Endothelial cell of umbilical vein (primary cell): Measurements from ENCODE around the gene MARCHF7. TPM values are rescaled to one million over a fixed set of nuclear protein-coding genes. Genes with fewer than 3 reads are reported as not detected.

Experiments used
- BruUV-seq: library from RNA; stranded (reverse); fragments of 400-500 nt; replicated peaks from 2 replicates; lab custom pipeline; 2021; lab: Mats Ljungman, UMichigan
- CTCF ChIA-PET: fragments of 300-600, 350-600 bp; sonication (Branson Sonifier 250); formaldehyde crosslinking; loops from one replicate; lab custom pipeline; 2021; ENCODE audit warnings: antibody characterized with exemption, inconsistent platforms; lab: Charles Lee
- POLR2A ChIA-PET: fragments of 300-600, 350-600 bp; sonication (Branson Sonifier 250); formaldehyde crosslinking; loops from one replicate; lab custom pipeline; 2021; ENCODE audit warnings: antibody characterized with exemption, inconsistent platforms; lab: Charles Lee
- DNase-seq: peaks from one replicate; pipeline ENCODE4 v3.0.0-alpha.2; 2011; ENCODE audit warnings: low read depth, low spot score
- FAIRE-seq: peaks from 2 replicates; lab custom pipeline; 2011; peaks lifted over from hg19 to GRCh38; lab: Jason Lieb, UNC
- H2AFZ ChIP-seq: 2 replicates; pipeline ENCODE4 v1.6.0; 2012; ENCODE audit warnings: low read depth, low read length, control low read depth, inconsistent platforms
- H3K27ac ChIP-seq: 2 replicates; pipeline ENCODE4 v1.5.1; 2011; ENCODE audit warnings: low read depth, mild to moderate bottlenecking, control low read depth, low read length, moderate library complexity; ENCODE audit not compliant: insufficient read depth
- H3K27me3 ChIP-seq, 2 experiments: 2 replicates each; pipeline versions ENCODE4 v1.6.0 to v1.6.1; 2011; ENCODE audit warnings: low read length in 2 of 2, mixed read lengths in 1 of 2; ENCODE audit not compliant: control insufficient read depth in 2 of 2, insufficient read depth in 2 of 2
- H3K36me3 ChIP-seq, 2 experiments: 2 replicates in 1 of 2; 3 replicates in 1 of 2; pipeline ENCODE4 v1.5.1; 2011; ENCODE audit warnings: low read length in 2 of 2, mild to moderate bottlenecking in 1 of 2, moderate library complexity in 1 of 2; ENCODE audit not compliant: control insufficient read depth in 2 of 2, insufficient read depth in 2 of 2; ENCODE audit errors: extremely low read depth in 1 of 2
- H3K4me1 ChIP-seq: 3 replicates; pipeline ENCODE4 v1.5.1; 2011; ENCODE audit warnings: mild to moderate bottlenecking, low read length; ENCODE audit not compliant: control insufficient read depth, insufficient read depth; ENCODE audit errors: extremely low read depth
- H3K4me2 ChIP-seq: 2 replicates; pipeline ENCODE4 v1.6.1; 2011; ENCODE audit warnings: low read length, control low read depth, mixed read lengths; ENCODE audit not compliant: insufficient read depth
- H3K4me3 ChIP-seq, 3 experiments: fragments of 200-600 bp in 1 of 3; sonication (generic), shearing (Covaris generic) in 1 of 3; replicated peaks in 1 of 3; 2 replicates each; pipeline ENCODE4 v1.5.1; 2011 to 2016; ENCODE audit warnings: control low read depth in 3 of 3, low read length in 3 of 3, mild to moderate bottlenecking in 2 of 3, inconsistent platforms in 1 of 3, low read depth in 1 of 3, moderate library complexity in 1 of 3; ENCODE audit not compliant: insufficient read depth in 1 of 3
- H3K79me2 ChIP-seq: 2 replicates; pipeline ENCODE4 v1.6.0; 2012; ENCODE audit warnings: low read length, inconsistent platforms; ENCODE audit not compliant: control insufficient read depth, insufficient read depth
- H3K9ac ChIP-seq: replicated peaks from 2 replicates; pipeline ENCODE3; 2011; ENCODE audit warnings: low read length, control low read depth; ENCODE audit not compliant: insufficient read depth; ENCODE audit errors: extremely low read depth
- H3K9me1 ChIP-seq: replicated peaks from 3 replicates; pipeline ENCODE4 v1.6.0; 2011; ENCODE audit warnings: mild to moderate bottlenecking, low read length; ENCODE audit not compliant: control insufficient read depth, insufficient read depth; ENCODE audit errors: extremely low read depth
- H3K9me3 ChIP-seq: replicated peaks from 2 replicates; pipeline ENCODE4 v1.5.1; 2012; ENCODE audit warnings: low read length, inconsistent platforms; ENCODE audit not compliant: control insufficient read depth, insufficient read depth
- H4K20me1 ChIP-seq: replicated peaks from 2 replicates; pipeline ENCODE3; 2011; ENCODE audit warnings: mild to moderate bottlenecking, low read length; ENCODE audit not compliant: control insufficient read depth, insufficient read depth; ENCODE audit errors: extremely low read depth
- EZH2 ChIP-seq: IDR thresholded peaks from 2 replicates; pipeline ENCODE4 v1.6.1; 2012; ENCODE audit warnings: borderline replicate concordance, low read depth, mild to moderate bottlenecking, moderate library complexity, low read length, inconsistent platforms; ENCODE audit not compliant: severe bottlenecking
- FOS ChIP-seq: IDR thresholded peaks from 2 replicates; pipeline ENCODE4 v1.6.1; 2011; ENCODE audit warnings: mild to moderate bottlenecking, low read length, moderate library complexity, borderline replicate concordance; ENCODE audit not compliant: insufficient read depth
- GATA2 ChIP-seq: IDR thresholded peaks from 2 replicates; pipeline ENCODE4 v1.7.0; 2011; ENCODE audit warnings: low read depth, mild to moderate bottlenecking, moderate library complexity, mixed read lengths, low read length; ENCODE audit not compliant: insufficient read length, insufficient read depth
- JUN ChIP-seq: IDR thresholded peaks from 2 replicates; pipeline ENCODE4 v1.6.1; 2011; ENCODE audit warnings: borderline replicate concordance, low read depth; ENCODE audit not compliant: insufficient read length, insufficient read depth
- MYC ChIP-seq: IDR thresholded peaks from one replicate; pipeline ENCODE4 v1.6.1; 2011; ENCODE audit warnings: mild to moderate bottlenecking, low read depth, low read length
- POLR2A ChIP-seq: IDR thresholded peaks from 2 replicates; pipeline ENCODE4 v1.6.1; 2012; ENCODE audit warnings: low read depth, mild to moderate bottlenecking, control low read depth, low read length
- POLR2AphosphoS5 ChIP-seq: IDR thresholded peaks from 2 replicates; pipeline ENCODE4 v1.6.1; 2012; ENCODE audit warnings: low read depth, mild to moderate bottlenecking, control low read depth, low read length, moderate library complexity; ENCODE audit not compliant: insufficient read depth
- dilution Hi-C: fragments of 300-500 bp; cut with MboI; formaldehyde crosslinking; loops from one replicate; pipeline ENCODE4 v1.15.0; 2019; ENCODE audit warnings: low sequenced_read_pairs; ENCODE audit not compliant: extremely low pct_ligation_motif_present
- intact Hi-C: fragments of 100-400 bp; cut with micrococcal nuclease; formaldehyde crosslinking; loops from one replicate; pipeline ENCODE4 v1.10.0; 2022
- polyA plus RNA-seq, 4 experiments: library from polyadenylated mRNA; depleted of rRNA in 3 of 4; stranded (reverse) in 3 of 4; unstranded in 1 of 4; fragments of >200 nt; gene quantifications; 2 replicates each; pipeline versions ENCODE4 v1.2.1 to v1.2.3, GENCODE V29; 2011 to 2012; ENCODE audit warnings: missing spikeins in 1 of 4
- total RNA-seq: library from RNA; stranded (reverse); gene quantifications from 2 replicates; pipeline ENCODE4 v1.2.3, GENCODE V29; 2021
- TF ChIP-seq, protein P1 (sequence below): IDR thresholded peaks from 2 replicates; pipeline ENCODE4 v1.6.1; 2011; ENCODE audit not compliant: insufficient read depth, insufficient read length
- TF ChIP-seq, protein P2 (sequence below), 2 donors: IDR thresholded peaks; 1 replicate in 1 of 2; 2 replicates in 1 of 2; pipeline ENCODE4 v1.5.1; 2011; ENCODE audit warnings: low read length in 2 of 2, mild to moderate bottlenecking in 2 of 2, moderate library complexity in 2 of 2, control low read depth in 1 of 2, inconsistent platforms in 1 of 2, low read depth in 1 of 2; ENCODE audit not compliant: insufficient read depth in 1 of 2; ENCODE audit errors: extremely low read depth in 1 of 2

The MARCHF7 gene
- total and polyA plus RNA-seq, 2 donors (not counting 3 experiments of a cell fraction or from before 2014, with no cell fraction given), result 21.2 to 82.0 TPM

DNA sequence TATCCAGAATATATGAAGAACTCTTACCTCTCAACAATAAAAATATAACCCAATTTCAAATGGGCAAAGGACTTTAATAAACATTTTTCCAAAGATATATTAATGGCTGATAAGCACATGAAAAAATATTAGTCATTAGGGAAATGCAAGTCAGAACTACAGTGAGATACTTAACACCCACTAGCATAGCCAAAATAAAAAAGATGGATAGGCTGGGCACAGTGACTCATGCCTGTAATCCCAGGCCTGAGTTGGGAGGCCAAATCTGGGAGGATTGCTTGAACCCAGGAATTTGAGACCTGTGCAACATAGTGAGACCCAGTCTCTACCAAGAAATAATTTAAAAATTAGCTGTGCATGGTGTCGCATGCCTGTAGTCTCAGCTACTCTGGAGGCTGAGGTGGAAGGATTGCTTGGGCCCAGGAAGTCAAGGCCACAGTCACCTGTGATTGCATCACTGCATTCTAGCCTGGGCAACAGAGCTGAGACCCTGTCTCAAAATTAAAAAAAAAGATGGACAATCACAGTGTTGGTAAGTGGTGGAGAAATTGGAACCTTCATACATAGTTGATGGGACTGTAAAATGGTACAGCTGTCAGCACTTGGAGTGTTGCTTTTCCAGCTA, 25.1 kb downstream of the MARCHF7 start:
- Histone ChIP-seq H3K4me2 (no peak overlapping the region), H3K9me1 (no peaks in the 10 kb centered on the region), H3K4me3 (no peak overlapping the region), H3K36me3 (peaks cover 21 to 33% of the 10 kb centered on the region in 2 experiments), H3K27ac (no peak overlapping the region), H3K27me3 (no peaks in the 10 kb centered on the region), H3K9ac (no peak overlapping the region), H4K20me1 (peaks cover 20% of the 10 kb centered on the region), H3K79me2 (peaks cover 97% of the 10 kb centered on the region), H3K4me1 (peaks cover 17% of the 10 kb centered on the region), H2AFZ (no peak overlapping the region), H3K9me3 (no peaks in the 10 kb centered on the region)
- DNase-seq (no peak), FAIRE-seq (no peak)
- BruUV-seq, result no TSS peak
- ChIA-PET CTCF (no interaction called here), POLR2A (no interaction called here)
- TF ChIP-seq FOS, result peak; percentile 22
- TF ChIP-seq, protein P1, sequence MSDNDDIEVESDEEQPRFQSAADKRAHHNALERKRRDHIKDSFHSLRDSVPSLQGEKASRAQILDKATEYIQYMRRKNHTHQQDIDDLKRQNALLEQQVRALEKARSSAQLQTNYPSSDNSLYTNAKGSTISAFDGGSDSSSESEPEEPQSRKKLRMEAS, result no peak
- dilution Hi-C loops (no loop called here), intact Hi-C loops (no loop called here)

DNA sequence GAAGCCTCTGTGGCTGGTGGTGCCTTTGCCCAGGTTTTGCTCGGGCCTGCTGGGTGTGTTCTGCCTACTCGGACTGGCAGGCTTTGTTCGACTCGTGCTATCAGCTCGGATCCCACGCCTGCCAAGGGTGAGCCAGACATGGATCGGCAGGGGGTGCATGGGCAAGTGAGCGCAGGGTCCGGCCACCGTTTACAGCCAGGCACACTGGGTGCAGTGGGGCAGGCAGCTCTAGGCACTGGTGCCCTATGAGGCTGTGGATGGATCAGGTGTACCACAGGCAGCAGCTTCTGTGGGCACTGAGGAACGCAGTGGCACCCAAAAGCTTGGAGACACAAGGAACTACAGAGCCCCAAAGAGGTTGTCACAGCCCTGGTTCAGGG, 25.6 kb downstream of the MARCHF7 start:
- BruUV-seq, result no TSS peak
- CTCF ChIA-PET, result interaction anchor here (0.8 to 1.3 kb wide), 2 partner anchors 18 to 69 kb away, joined by 3 read pairs; no protein-coding TSS in a partner anchor
- peaks cover 20% of the 10 kb centered on the region for H4K20me1 ChIP-seq

More for the DNA sequence above, 25.6 kb downstream of the MARCHF7 start:
- Histone ChIP-seq H3K36me3 (peaks cover 22 to 38% of the 10 kb centered on the region in 2 experiments), H3K4me2 (no peak overlapping the region), H2AFZ (no peak overlapping the region), H3K4me3 (no peak overlapping the region), H3K79me2 (peaks cover 98% of the 10 kb centered on the region), H3K4me1 (peaks cover 17% of the 10 kb centered on the region), H3K9me1 (no peaks in the 10 kb centered on the region), H3K9me3 (no peaks in the 10 kb centered on the region), H3K9ac (no peak overlapping the region), H3K27ac (no peak overlapping the region), H3K27me3 (no peaks in the 10 kb centered on the region)
- POLR2A ChIA-PET, result no interaction called here
- TF ChIP-seq GATA2 (no peak), POLR2A (no peak), EZH2 (no peak), MYC (no peak), FOS (no peak), POLR2AphosphoS5 (no peak), JUN (no peak)
- TF ChIP-seq, protein P2, sequence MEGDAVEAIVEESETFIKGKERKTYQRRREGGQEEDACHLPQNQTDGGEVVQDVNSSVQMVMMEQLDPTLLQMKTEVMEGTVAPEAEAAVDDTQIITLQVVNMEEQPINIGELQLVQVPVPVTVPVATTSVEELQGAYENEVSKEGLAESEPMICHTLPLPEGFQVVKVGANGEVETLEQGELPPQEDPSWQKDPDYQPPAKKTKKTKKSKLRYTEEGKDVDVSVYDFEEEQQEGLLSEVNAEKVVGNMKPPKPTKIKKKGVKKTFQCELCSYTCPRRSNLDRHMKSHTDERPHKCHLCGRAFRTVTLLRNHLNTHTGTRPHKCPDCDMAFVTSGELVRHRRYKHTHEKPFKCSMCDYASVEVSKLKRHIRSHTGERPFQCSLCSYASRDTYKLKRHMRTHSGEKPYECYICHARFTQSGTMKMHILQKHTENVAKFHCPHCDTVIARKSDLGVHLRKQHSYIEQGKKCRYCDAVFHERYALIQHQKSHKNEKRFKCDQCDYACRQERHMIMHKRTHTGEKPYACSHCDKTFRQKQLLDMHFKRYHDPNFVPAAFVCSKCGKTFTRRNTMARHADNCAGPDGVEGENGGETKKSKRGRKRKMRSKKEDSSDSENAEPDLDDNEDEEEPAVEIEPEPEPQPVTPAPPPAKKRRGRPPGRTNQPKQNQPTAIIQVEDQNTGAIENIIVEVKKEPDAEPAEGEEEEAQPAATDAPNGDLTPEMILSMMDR (IDR thresholded peaks at IDR 0.05; ENCODE audit: extremely low read depth in 1 of 2, insufficient read depth in 1 of 2, low read depth in 1 of 2, low read length in 2 of 2), result no peak
- TF ChIP-seq, protein P1, result no peak
- intact Hi-C loops (no loop called here), dilution Hi-C loops (no loop called here)
- DNase-seq, result no peak
- no peak for FAIRE-seq
